Measurements from ENCODE around the gene ACTL7B. TPM values are rescaled to one million over a fixed set of nuclear protein-coding genes. Genes with fewer than 3 reads are reported as not detected.

Gene ACTL7B
- polyA plus RNA-seq, 3 donors: 0.05 TPM; not detected in 2

- H3K9me3 Mint-ChIP-seq: peaks cover 0 to 2% (median 0%) of the 10 kb centered on the region in 7 donors
- DNase-seq: no peak
- no peak overlapping the region for H3K27ac Mint-ChIP-seq
- H3K9me3 ChIP-seq (replicated peaks in 1 of 2; ENCODE audit: control insufficient read depth in 1 of 2, insufficient read depth in 1 of 2, low read length in 2 of 2): no peaks in the 10 kb centered on the region
- peaks cover 0 to 3% of the 10 kb centered on the region in 2 donors for H3K27me3 ChIP-seq (ENCODE audit: control insufficient read depth in 2 of 2, insufficient read depth in 2 of 2, low read length in 2 of 2)
- no peak overlapping the region for H3K4me2 ChIP-seq (replicated peaks; ENCODE audit: extremely low read depth, low read length, poor library complexity, severe bottlenecking)
- no peaks in the 10 kb centered on the region for H3K4me1 ChIP-seq (ENCODE audit: control insufficient read depth in 1 of 2, insufficient read depth in 2 of 2, low read length in 2 of 2)
- H3K27me3 Mint-ChIP-seq (ENCODE audit: low read depth in 3 of 3): peaks cover 0 to 5% (median 2%) of the 10 kb centered on the region in 3 donors
- H3K9ac ChIP-seq (ENCODE audit: insufficient read depth, low read length, poor library complexity, severe bottlenecking): no peak overlapping the region
- intact Hi-C loops (cut with micrococcal nuclease): no loop called here
- no peaks in the 10 kb centered on the region for H3K79me2 ChIP-seq (ENCODE audit: insufficient read depth, low read length)
- H4K20me1 ChIP-seq (ENCODE audit: insufficient read depth, low read length): no peaks in the 10 kb centered on the region
- H3K36me3 ChIP-seq (replicated peaks in 1 of 2; ENCODE audit: control insufficient read depth in 1 of 2, insufficient read depth in 2 of 2, low read length in 2 of 2): no peaks in the 10 kb centered on the region
- H3K36me3 Mint-ChIP-seq: no peaks in the 10 kb centered on the region
- H3K27ac ChIP-seq (ENCODE audit: low read depth in 1 of 2, low read length in 2 of 2): no peak overlapping the region
- no CpG with 5 or more reads among the region's 1 CpG for WGBS (ENCODE audit: insufficient coverage)
- H3K4me1 Mint-ChIP-seq: peaks cover under 1% of the 10 kb centered on the region
- H3K4me3 ChIP-seq (replicated peaks in 1 of 3; ENCODE audit: low read depth in 2 of 3, low read length in 3 of 3): no peak overlapping the region
- no peak overlapping the region for H3K4me3 Mint-ChIP-seq
- no peak for TF ChIP-seq CTCF (IDR thresholded peaks at IDR 0.05)
- no peak overlapping the region for H2AFZ ChIP-seq (ENCODE audit: insufficient read depth, low read depth, low read length, poor library complexity, severe bottlenecking)
Measured at GRCh38 chr9:108852079-108852478, 3.7 kb downstream of the ACTL7B start.

DNA sequence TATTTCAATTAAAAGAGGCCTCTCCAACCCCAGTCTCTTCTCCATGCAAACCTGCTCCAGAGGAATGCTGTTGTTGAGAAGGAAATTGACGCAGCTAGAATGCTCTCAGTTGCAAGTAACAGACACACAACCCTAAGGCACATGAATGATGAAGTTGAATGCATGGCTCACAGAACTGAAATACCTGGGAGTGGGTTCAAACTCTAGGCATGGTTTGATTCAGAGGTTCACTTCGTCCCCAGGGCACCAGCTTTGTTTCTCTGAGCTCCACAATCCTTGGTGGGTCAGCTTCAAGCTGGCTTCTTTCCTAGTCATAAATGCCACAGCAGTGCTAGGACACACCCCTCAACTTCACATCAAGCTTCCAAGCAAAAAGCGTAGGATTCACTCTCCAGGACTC, 4.6 kb downstream of the ACTL7B start:
- Histone ChIP-seq H3K4me2 (replicated peaks; ENCODE audit: extremely low read depth, low read length, poor library complexity, severe bottlenecking) (no peak overlapping the region), H3K4me1 (ENCODE audit: control insufficient read depth in 1 of 2, insufficient read depth in 2 of 2, low read length in 2 of 2) (peaks cover 3% of the 10 kb centered on the region in 2 donors), H2AFZ (ENCODE audit: insufficient read depth, low read depth, low read length, poor library complexity, severe bottlenecking) (no peak overlapping the region), H4K20me1 (ENCODE audit: insufficient read depth, low read length) (no peaks in the 10 kb centered on the region), H3K36me3 (replicated peaks in 1 of 2; ENCODE audit: control insufficient read depth in 1 of 2, insufficient read depth in 2 of 2, low read length in 2 of 2) (no peaks in the 10 kb centered on the region), H3K79me2 (ENCODE audit: insufficient read depth, low read length) (no peaks in the 10 kb centered on the region), H3K4me3 (replicated peaks in 1 of 3; ENCODE audit: low read depth in 2 of 3, low read length in 3 of 3) (no peak overlapping the region), H3K27ac (ENCODE audit: low read depth in 1 of 2, low read length in 2 of 2) (no peak overlapping the region), H3K9me3 (replicated peaks in 1 of 2; ENCODE audit: control insufficient read depth in 1 of 2, insufficient read depth in 1 of 2, low read length in 2 of 2) (no peaks in the 10 kb centered on the region), H3K9ac (ENCODE audit: insufficient read depth, low read length, poor library complexity, severe bottlenecking) (no peak overlapping the region), H3K27me3 (ENCODE audit: control insufficient read depth in 2 of 2, insufficient read depth in 2 of 2, low read length in 2 of 2) (peaks cover 0 to 3% of the 10 kb centered on the region in 2 donors)
- H3K9me3 Mint-ChIP-seq: peaks cover 0 to 2% (median 0%) of the 10 kb centered on the region in 7 donors
- 80% methylated on average over 1 of the region's 3 CpGs for WGBS (ENCODE audit: insufficient coverage)
- peaks cover 6% of the 10 kb centered on the region for H3K4me1 Mint-ChIP-seq
- no peak overlapping the region for H3K27ac Mint-ChIP-seq
- intact Hi-C loops (cut with micrococcal nuclease): no loop called here
- no peak for DNase-seq
- H3K36me3 Mint-ChIP-seq: no peaks in the 10 kb centered on the region
- no peak for TF ChIP-seq CTCF (IDR thresholded peaks at IDR 0.05)
- peaks cover 0 to 5% (median 2%) of the 10 kb centered on the region in 3 donors for H3K27me3 Mint-ChIP-seq (ENCODE audit: low read depth in 3 of 3)
- H3K4me3 Mint-ChIP-seq: no peak overlapping the region

Measured in CD14-positive monocyte (primary cell).